C4-2B (cell line): Measurements from ENCODE around the gene SUMO2.

Experiments used
- CTCF ChIP-seq: fragments of 450-650 bp; conservative IDR thresholded peaks from 2 replicates; pipeline ENCODE4 v1.5.1; 2017; ENCODE audit warnings: mild to moderate bottlenecking
- ZFX ChIP-seq: fragments of 450-650 bp; IDR thresholded peaks from 2 replicates; pipeline ENCODE4 v1.6.1; 2017

GRCh38 chr17:75205793-75206163 is 23.0 kb upstream of the SUMO2 start:
- TF ChIP-seq CTCF (no peak), ZFX (no peak)
